Trophoblast cell (in vitro differentiated cells and primary cell): ENCODE measurements around the gene INPP5J.

ENCODE experiments used
- DNase-seq, 2 donors: peaks; one replicate each; pipeline ENCODE4 v3.0.0-alpha.2; 2016
- H2AFZ ChIP-seq: 2 replicates; pipeline ENCODE4 v1.6.1; 2013; ENCODE audit warnings: low read length, moderate library complexity, mild to moderate bottlenecking; ENCODE audit not compliant: insufficient read depth, poor library complexity
- H2AK5ac ChIP-seq: 2 replicates; pipeline ENCODE4 v1.6.1; 2013; ENCODE audit warnings: mild to moderate bottlenecking, low read length
- H2BK120ac ChIP-seq: 2 replicates; pipeline ENCODE4 v1.6.1; 2013; ENCODE audit warnings: low read length, mild to moderate bottlenecking, moderate library complexity; ENCODE audit not compliant: insufficient read depth, poor library complexity
- H2BK12ac ChIP-seq: 2 replicates; pipeline ENCODE4 v1.6.1; 2013; ENCODE audit warnings: mild to moderate bottlenecking, low read length, moderate library complexity
- H2BK5ac ChIP-seq: 2 replicates; pipeline ENCODE4 v1.6.1; 2013; ENCODE audit warnings: low read length, low read depth, moderate library complexity, mild to moderate bottlenecking; ENCODE audit not compliant: poor library complexity
- H3K14ac ChIP-seq: 2 replicates; pipeline ENCODE4 v1.6.1; 2013; ENCODE audit warnings: mild to moderate bottlenecking, low read length
- H3K18ac ChIP-seq: 2 replicates; pipeline ENCODE4 v1.6.1; 2013; ENCODE audit warnings: mild to moderate bottlenecking, low read length
- H3K23ac ChIP-seq: 2 replicates; pipeline ENCODE4 v1.6.1; 2013; ENCODE audit warnings: low read length
- H3K27ac ChIP-seq: 2 replicates; pipeline ENCODE4 v1.5.1; 2013; ENCODE audit warnings: low read depth, mild to moderate bottlenecking, inconsistent platforms, low read length, moderate library complexity
- H3K27me3 ChIP-seq: 2 replicates; pipeline ENCODE4 v1.6.1; 2013; ENCODE audit warnings: inconsistent platforms, mild to moderate bottlenecking, low read length, moderate library complexity; ENCODE audit not compliant: insufficient read depth
- H3K36me3 ChIP-seq, 2 experiments: 1 replicate in 1 of 2; 2 replicates in 1 of 2; pipeline ENCODE4 v1.6.1; 2013; ENCODE audit warnings: low read length in 2 of 2, mild to moderate bottlenecking in 2 of 2, moderate library complexity in 1 of 2; ENCODE audit not compliant: insufficient read depth in 2 of 2, control insufficient read depth in 1 of 2
- H3K4ac ChIP-seq: 2 replicates; pipeline ENCODE4 v1.6.1; 2013; ENCODE audit warnings: low read depth, mild to moderate bottlenecking, low read length, moderate library complexity
- H3K4me1 ChIP-seq, 2 experiments: 1 replicate in 1 of 2; 2 replicates in 1 of 2; pipeline ENCODE4 v1.6.1; 2013; ENCODE audit warnings: low read length in 2 of 2, mild to moderate bottlenecking in 2 of 2, moderate library complexity in 1 of 2; ENCODE audit not compliant: insufficient read depth in 2 of 2, control insufficient read depth in 1 of 2
- H3K4me2 ChIP-seq: 2 replicates; pipeline ENCODE4 v1.6.1; 2013; ENCODE audit warnings: inconsistent platforms, mild to moderate bottlenecking, low read length, moderate library complexity
- H3K4me3 ChIP-seq: 2 replicates; pipeline ENCODE4 v1.5.1; 2013; ENCODE audit warnings: mild to moderate bottlenecking, low read depth, low read length, inconsistent platforms
- H3K79me1 ChIP-seq: one replicate; pipeline ENCODE4 v1.6.1; 2013; ENCODE audit warnings: low read length
- H3K79me2 ChIP-seq: 2 replicates; pipeline ENCODE4 v1.6.1; 2013; ENCODE audit warnings: low read length, mild to moderate bottlenecking; ENCODE audit not compliant: control insufficient read depth, insufficient read depth, poor library complexity
- H3K9ac ChIP-seq: 2 replicates; pipeline ENCODE4 v1.6.1; 2013; ENCODE audit warnings: mild to moderate bottlenecking, low read length
- H3K9me3 ChIP-seq: 2 replicates; pipeline ENCODE4 v1.6.1; 2013; ENCODE audit warnings: low read depth, mild to moderate bottlenecking, control low read depth, inconsistent platforms, low read length; ENCODE audit not compliant: insufficient read depth
- H4K12ac ChIP-seq: 2 replicates; pipeline ENCODE4 v1.6.1; 2013; ENCODE audit warnings: low read depth, mild to moderate bottlenecking, low read length, moderate library complexity
- H4K8ac ChIP-seq: 2 replicates; pipeline ENCODE4 v1.6.1; 2013; ENCODE audit warnings: low read depth, mild to moderate bottlenecking, low read length, moderate library complexity
- H4K91ac ChIP-seq: one replicate; pipeline ENCODE4 v1.6.1; 2013; ENCODE audit warnings: low read depth, mild to moderate bottlenecking, low read length, moderate library complexity
- WGBS: extraction: QIAGEN DNeasy Blood & Tissue Kit; methylation state at CpG from one replicate; pipeline ENCODE4 v1.1.7; 2013; ENCODE audit warnings: missing lambda C conversion rate; ENCODE audit not compliant: insufficient read length, insufficient coverage; ENCODE audit errors: extremely low coverage; 5-methylcytosine and 5-hydroxymethylcytosine counted together

Gene INPP5J

DNA sequence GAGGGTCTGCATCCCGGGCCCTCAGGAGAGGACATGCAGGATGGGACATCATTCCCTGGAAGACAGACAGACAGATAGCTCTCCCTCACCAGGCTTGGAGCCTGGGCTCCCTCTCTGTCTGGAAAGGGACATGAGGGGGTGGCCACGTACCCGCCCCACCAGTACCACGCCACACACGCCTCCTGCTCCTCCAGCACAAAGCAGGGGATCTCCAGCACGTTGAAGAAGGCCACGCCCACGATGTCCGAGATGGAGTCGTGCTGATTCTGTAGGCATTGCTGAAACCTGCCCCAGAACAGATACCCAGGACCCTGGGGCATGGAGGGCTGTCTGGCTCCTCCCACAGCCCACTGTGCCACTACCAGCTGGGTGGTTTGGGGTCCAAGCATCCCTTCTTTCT is 15.4 kb downstream of the INPP5J start:
- Histone ChIP-seq H4K8ac (no peak overlapping the region), H2BK120ac (no peak overlapping the region), H2AFZ (no peak overlapping the region), H3K23ac (no peak overlapping the region), H4K12ac (no peak overlapping the region), H2BK12ac (no peak overlapping the region), H3K9me3 (no peaks in the 10 kb centered on the region), H4K91ac (no peak overlapping the region), H3K14ac (no peak overlapping the region), H3K4ac (no peak overlapping the region), H3K4me3 (no peak overlapping the region), H3K79me1 (no peaks in the 10 kb centered on the region), H3K18ac (no peak overlapping the region), H3K79me2 (no peaks in the 10 kb centered on the region), H3K4me1 (no peaks in the 10 kb centered on the region), H2BK5ac (no peak overlapping the region), H3K9ac (no peak overlapping the region), H3K36me3 (no peaks in the 10 kb centered on the region), H3K27me3 (no peaks in the 10 kb centered on the region), H2AK5ac (no peak overlapping the region), H3K4me2 (no peak overlapping the region), H3K27ac (no peak overlapping the region)
- no CpG with 5 or more reads among the region's 10 CpGs for WGBS
- DNase-seq, result no peak

DNA sequence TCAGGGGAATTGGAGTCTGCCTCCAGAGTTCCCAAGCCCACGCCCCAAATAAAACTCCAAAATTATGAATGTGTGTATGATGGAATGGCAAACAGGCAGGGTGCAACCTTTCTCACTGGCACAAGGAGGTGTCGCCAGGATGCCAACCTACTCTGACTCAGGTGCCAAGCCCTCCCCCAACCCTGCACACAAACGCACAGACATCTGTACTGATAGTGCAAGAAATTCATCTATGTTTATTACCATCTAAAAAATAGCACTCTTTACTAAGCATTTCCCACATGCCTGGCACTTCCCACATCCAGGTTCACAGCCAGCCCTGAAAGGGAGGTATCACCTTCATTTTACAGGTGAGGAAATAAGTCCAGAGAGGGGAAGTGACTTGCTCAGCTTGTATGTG is 16.3 kb downstream of the INPP5J start:
- H3K23ac ChIP-seq, result no peak overlapping the region
- no peak overlapping the region for H4K91ac ChIP-seq
- H3K9me3 ChIP-seq, result no peaks in the 10 kb centered on the region
- H3K4me3 ChIP-seq, result no peak overlapping the region
- no peak overlapping the region for H2AK5ac ChIP-seq
- H3K9ac ChIP-seq, result no peak overlapping the region
- whole genome bisulfite sequencing, result no CpG with 5 or more reads among the region's 3 CpGs
- no peaks in the 10 kb centered on the region for H3K4me1 ChIP-seq
- no peak overlapping the region for H4K12ac ChIP-seq
- no peak overlapping the region for H2BK12ac ChIP-seq
- no peaks in the 10 kb centered on the region for H3K27me3 ChIP-seq
- no peak overlapping the region for H3K18ac ChIP-seq
- H3K27ac ChIP-seq, result no peak overlapping the region
- no peaks in the 10 kb centered on the region for H3K79me1 ChIP-seq
- no peaks in the 10 kb centered on the region for H3K79me2 ChIP-seq
- H3K14ac ChIP-seq, result no peak overlapping the region
- no peak overlapping the region for H2BK120ac ChIP-seq
- no peak overlapping the region for H4K8ac ChIP-seq
- no peak overlapping the region for H2AFZ ChIP-seq
- no peaks in the 10 kb centered on the region for H3K36me3 ChIP-seq
- no peak overlapping the region for H3K4me2 ChIP-seq
- H2BK5ac ChIP-seq, result no peak overlapping the region
- DNase-seq, result no peak
- no peak overlapping the region for H3K4ac ChIP-seq

DNA sequence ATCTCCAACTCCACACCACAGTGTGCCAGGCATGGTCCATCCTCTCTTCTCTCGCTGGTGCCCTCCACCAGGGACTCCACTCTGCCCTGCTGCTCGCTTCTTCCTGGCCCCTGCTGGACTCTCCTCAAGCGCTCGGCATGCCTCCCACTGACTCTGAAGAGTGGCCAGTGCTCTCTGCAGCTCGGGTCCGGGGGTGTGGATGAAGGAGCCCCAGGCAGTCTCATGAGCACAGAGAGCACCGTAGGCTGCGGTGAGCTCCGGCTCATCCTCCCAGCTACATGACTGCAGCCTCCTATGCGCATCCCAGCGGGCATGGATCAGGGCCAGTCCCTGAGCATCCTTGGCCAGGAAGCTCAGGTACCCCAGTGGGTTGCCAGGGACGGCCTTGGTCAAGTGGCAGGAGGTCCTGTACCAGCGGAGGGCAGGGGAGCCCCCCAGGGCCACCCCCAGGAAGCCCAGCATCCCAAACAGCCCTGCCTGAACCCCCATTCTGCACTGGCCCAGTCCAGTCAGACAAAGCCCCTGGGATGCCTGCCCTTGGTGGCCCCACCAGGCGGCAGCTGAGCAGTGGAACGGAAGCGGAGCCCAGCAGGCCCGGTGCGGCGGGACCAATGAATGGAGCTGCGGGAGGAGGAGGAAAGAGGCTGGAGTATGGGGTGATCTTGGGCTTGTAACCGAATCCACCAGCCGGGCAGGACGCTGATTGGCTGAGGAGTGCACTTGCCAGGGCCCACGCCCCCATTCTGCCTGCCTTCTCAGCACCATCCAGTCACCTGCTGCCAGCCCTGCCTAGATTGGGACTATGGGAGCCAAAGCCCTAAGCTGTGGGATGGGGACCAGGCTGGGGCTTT is 17.3 kb downstream of the INPP5J start, which contains the start of gene PLA2G3:
TSS of gene PLA2G3 (minus strand) at position 643 of the 851 bp plus-strand sequence. CDS start at position 489, 154 bp downstream.
- Histone ChIP-seq H3K18ac (no peak within 1 kb of the TSS), H3K4me3 (no peak within 1 kb of the TSS), H4K8ac (no peak within 1 kb of the TSS), H3K23ac (no peak within 1 kb of the TSS), H4K12ac (no peak within 1 kb of the TSS), H2BK120ac (no peak within 1 kb of the TSS), H3K79me1 (no peaks in the 10 kb centered on the region), H4K91ac (no peak within 1 kb of the TSS), H3K4me2 (no peak within 1 kb of the TSS), H3K36me3 (no peaks in the 10 kb centered on the region), H3K4ac (no peak within 1 kb of the TSS), H3K79me2 (no peaks in the 10 kb centered on the region), H3K27ac (no peak within 1 kb of the TSS), H3K9me3 (no peaks in the 10 kb centered on the region), H2AK5ac (no peak within 1 kb of the TSS), H3K4me1 (no peaks in the 10 kb centered on the region), H3K9ac (no peak within 1 kb of the TSS), H3K14ac (no peak within 1 kb of the TSS), H2BK5ac (no peak within 1 kb of the TSS), H2BK12ac (no peak within 1 kb of the TSS), H3K27me3 (no peaks in the 10 kb centered on the region), H2AFZ (no peak within 1 kb of the TSS)
- DNase-seq, result no peak
- WGBS, result no CpG with 5 or more reads among the region's 24 CpGs

DNA sequence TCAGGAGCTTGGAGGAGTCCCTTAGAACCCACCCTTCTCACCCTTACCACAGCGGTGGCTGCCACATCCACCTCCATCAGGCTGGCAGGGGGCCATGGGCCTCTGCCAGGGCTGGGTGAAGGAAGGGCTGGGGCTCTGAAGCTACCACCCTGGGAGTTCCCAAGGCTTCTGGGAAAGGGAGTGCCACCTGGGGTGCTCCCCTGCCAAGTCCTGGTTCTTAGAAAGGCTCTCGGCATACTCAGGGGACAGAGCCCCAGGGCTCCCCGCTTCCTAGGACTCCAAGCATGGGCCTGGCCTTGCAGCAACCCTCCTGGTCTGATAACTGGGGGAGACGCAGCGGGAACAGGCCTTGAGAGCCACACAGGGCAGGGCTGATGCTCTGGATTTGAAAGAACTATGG is 18.0 kb downstream of the INPP5J start:
- H3K18ac ChIP-seq, result no peak overlapping the region

More for the DNA sequence above, 18.0 kb downstream of the INPP5J start:
- no peak overlapping the region for H2AFZ ChIP-seq
- no peak overlapping the region for H4K12ac ChIP-seq
- no peaks in the 10 kb centered on the region for H3K79me1 ChIP-seq
- no peak overlapping the region for H3K14ac ChIP-seq
- no peak overlapping the region for H4K91ac ChIP-seq
- H3K4ac ChIP-seq, result no peak overlapping the region
- no CpG with 5 or more reads among the region's 5 CpGs for WGBS
- no peak for DNase-seq
- no peak overlapping the region for H3K9ac ChIP-seq
- no peak overlapping the region for H2BK5ac ChIP-seq
- no peaks in the 10 kb centered on the region for H3K79me2 ChIP-seq
- H3K9me3 ChIP-seq, result no peaks in the 10 kb centered on the region
- H3K27me3 ChIP-seq, result no peaks in the 10 kb centered on the region
- no peak overlapping the region for H3K4me2 ChIP-seq
- H3K4me3 ChIP-seq, result no peak overlapping the region
- no peak overlapping the region for H3K27ac ChIP-seq
- no peak overlapping the region for H2BK12ac ChIP-seq
- H3K23ac ChIP-seq, result no peak overlapping the region
- H2BK120ac ChIP-seq, result no peak overlapping the region
- no peaks in the 10 kb centered on the region for H3K4me1 ChIP-seq
- no peak overlapping the region for H2AK5ac ChIP-seq
- H3K36me3 ChIP-seq, result no peaks in the 10 kb centered on the region
- H4K8ac ChIP-seq, result no peak overlapping the region
